IMR-90 (cell line): ENCODE results near the gene PRKAR1B. TPM values are rescaled to one million over a fixed set of nuclear protein-coding genes. Genes with fewer than 3 reads are reported as not detected.

Experiments
- ATAC-seq: fragments of 200-7000 bp; cut with Tn5 transposase; 2 replicates; pipeline ENCODE4 v1.9.1; 2020; ENCODE audit warnings: low read depth, mild to moderate bottlenecking, moderate library complexity
- BruUV-seq: library from RNA; stranded (reverse); fragments of 400-500 nt; replicated peaks from 2 replicates; lab custom pipeline; 2021; lab: Mats Ljungman, UMichigan
- CTCF ChIA-PET: fragments of 300-600 bp; formaldehyde crosslinking; extraction: SDS; loops from one replicate; lab custom pipeline; 2021; ENCODE audit warnings: antibody characterized with exemption; lab: Yijun Ruan, JAX
- POLR2A ChIA-PET: fragments of 300-600 bp; sonication (Branson Sonifier 250); formaldehyde crosslinking; loops from one replicate; lab custom pipeline; 2022; ENCODE audit warnings: antibody characterized with exemption; ENCODE audit not compliant: unreplicated experiment; lab: Charles Lee
- DNase-seq: peaks from one replicate; pipeline ENCODE4 v3.0.0; 2013
- H2AFZ ChIP-seq: replicated peaks from 2 replicates; pipeline ENCODE3; 2013; ENCODE audit warnings: low read length, mild to moderate bottlenecking; ENCODE audit not compliant: poor library complexity
- H2AK5ac ChIP-seq: 2 replicates; pipeline ENCODE4 v1.6.1; 2013; ENCODE audit warnings: low read depth, low read length, inconsistent platforms
- H2AK9ac ChIP-seq: replicated peaks from 2 replicates; pipeline ENCODE3; 2013; ENCODE audit warnings: mild to moderate bottlenecking, low read depth, low read length, moderate library complexity; ENCODE audit not compliant: poor library complexity
- H2BK120ac ChIP-seq: 2 replicates; pipeline ENCODE4 v1.6.1; 2013; ENCODE audit warnings: low read depth, low read length, inconsistent platforms
- H2BK15ac ChIP-seq: 3 replicates; pipeline ENCODE4 v1.6.1; 2013; ENCODE audit warnings: low read depth, low read length, inconsistent platforms
- H2BK20ac ChIP-seq: 2 replicates; pipeline ENCODE4 v1.6.1; 2013; ENCODE audit warnings: low read depth, mild to moderate bottlenecking, inconsistent platforms, low read length, moderate library complexity
- H2BK5ac ChIP-seq: 2 replicates; pipeline ENCODE4 v1.6.1; 2013; ENCODE audit warnings: mild to moderate bottlenecking, low read depth, low read length, inconsistent platforms; ENCODE audit not compliant: poor library complexity, severe bottlenecking
- H3K14ac ChIP-seq: replicated peaks from 2 replicates; pipeline ENCODE4 v1.6.1; 2013; ENCODE audit warnings: low read depth, low read length, inconsistent platforms
- H3K18ac ChIP-seq: 2 replicates; pipeline ENCODE4 v1.6.1; 2013; ENCODE audit warnings: low read depth, low read length, control low read depth
- H3K23ac ChIP-seq: 2 replicates; pipeline ENCODE4 v1.6.1; 2013; ENCODE audit warnings: low read depth, low read length, inconsistent platforms
- H3K27ac ChIP-seq: 2 replicates; pipeline ENCODE4 v1.5.1; 2013; ENCODE audit warnings: mild to moderate bottlenecking, control low read depth, low read length; ENCODE audit not compliant: insufficient read depth
- H3K27me3 ChIP-seq: 2 replicates; pipeline ENCODE4 v1.6.1; 2013; ENCODE audit warnings: low read length; ENCODE audit not compliant: control insufficient read depth, insufficient read depth
- H3K36me3 ChIP-seq: 2 replicates; pipeline ENCODE4 v1.6.1; 2013; ENCODE audit warnings: low read length, mixed read lengths; ENCODE audit not compliant: control insufficient read depth, insufficient read depth
- H3K4ac ChIP-seq: 2 replicates; pipeline ENCODE4 v1.6.1; 2013; ENCODE audit warnings: low read depth, low read length, inconsistent platforms
- H3K4me1 ChIP-seq: 2 replicates; pipeline ENCODE4 v1.6.1; 2013; ENCODE audit warnings: low read length, mixed read lengths; ENCODE audit not compliant: control insufficient read depth, insufficient read depth
- H3K4me2 ChIP-seq: 2 replicates; pipeline ENCODE4 v1.6.1; 2013; ENCODE audit warnings: low read depth, mild to moderate bottlenecking, control low read depth, low read length, moderate library complexity
- H3K4me3 ChIP-seq: 2 replicates; pipeline ENCODE4 v1.5.1; 2013; ENCODE audit warnings: low read depth, mild to moderate bottlenecking, control low read depth, low read length, moderate library complexity; ENCODE audit not compliant: insufficient read depth
- H3K56ac ChIP-seq: 2 replicates; pipeline ENCODE4 v1.6.1; 2013; ENCODE audit warnings: low read length, inconsistent platforms; ENCODE audit not compliant: insufficient read depth; ENCODE audit errors: extremely low read depth
- H3K79me1 ChIP-seq, 2 experiments: 2 replicates each; pipeline ENCODE4 v1.6.1; 2013; ENCODE audit warnings: low read length in 2 of 2, inconsistent platforms in 1 of 2, low read depth in 1 of 2
- H3K9ac ChIP-seq: 2 replicates; pipeline ENCODE4 v1.6.1; 2013; ENCODE audit warnings: low read depth, low read length, control low read depth
- H3K9me1 ChIP-seq: 2 replicates; pipeline ENCODE4 v1.6.1; 2013; ENCODE audit warnings: low read length, inconsistent platforms; ENCODE audit not compliant: insufficient read depth
- H3K9me3 ChIP-seq: 2 replicates; pipeline ENCODE4 v1.6.1; 2013; ENCODE audit warnings: low read length; ENCODE audit not compliant: control insufficient read depth, insufficient read depth
- H4K20me1 ChIP-seq: 2 replicates; pipeline ENCODE4 v1.6.1; 2013; ENCODE audit warnings: low read length, inconsistent platforms; ENCODE audit not compliant: insufficient read depth
- H4K5ac ChIP-seq: 2 replicates; pipeline ENCODE4 v1.6.1; 2013; ENCODE audit warnings: mild to moderate bottlenecking, low read depth, low read length, control low read depth
- H4K8ac ChIP-seq, 2 experiments: 2 replicates each; pipeline ENCODE4 v1.6.1; 2013; ENCODE audit warnings: low read depth in 2 of 2, low read length in 2 of 2, control low read depth in 1 of 2, inconsistent platforms in 1 of 2
- H4K91ac ChIP-seq: 2 replicates; pipeline ENCODE4 v1.6.1; 2013; ENCODE audit warnings: low read depth, low read length, inconsistent platforms; ENCODE audit not compliant: insufficient read depth
- BHLHE40 ChIP-seq: fragments of 150-350 bp; IDR thresholded peaks from 2 replicates; pipeline ENCODE4 v1.6.1; 2016; ENCODE audit warnings: mild to moderate bottlenecking, low read depth, low read length
- CEBPB ChIP-seq: IDR thresholded peaks from 2 replicates; pipeline ENCODE4 v1.6.1; 2012; ENCODE audit warnings: low read depth, low read length, improper control_type of control experiment
- CHD1 ChIP-seq: IDR thresholded peaks from 2 replicates; pipeline ENCODE4 v1.6.1; 2012; ENCODE audit warnings: low read depth, low read length, improper control_type of control experiment
- CTCF ChIP-seq: conservative IDR thresholded peaks from 2 replicates; pipeline ENCODE4 v1.5.1; 2012; ENCODE audit warnings: mild to moderate bottlenecking, low read depth, low read length, improper control_type of control experiment
- ELK1 ChIP-seq: fragments of 150-350 bp; IDR thresholded peaks from 2 replicates; pipeline ENCODE4 v1.6.1; 2016; ENCODE audit warnings: low read depth, mild to moderate bottlenecking, low read length, moderate library complexity, borderline replicate concordance
- FOS ChIP-seq: fragments of 150-350 bp; IDR thresholded peaks from 2 replicates; pipeline ENCODE4 v1.6.1; 2016; ENCODE audit warnings: low read depth, low read length
- MAFK ChIP-seq: IDR thresholded peaks from 2 replicates; pipeline ENCODE4 v1.6.1; 2012; ENCODE audit warnings: low read depth, low read length, improper control_type of control experiment
- MAZ ChIP-seq: IDR thresholded peaks from 2 replicates; pipeline ENCODE4 v1.6.1; 2012; ENCODE audit warnings: low read depth, mild to moderate bottlenecking, low read length, improper control_type of control experiment, moderate library complexity, borderline replicate concordance
- MXI1 ChIP-seq: IDR thresholded peaks from 2 replicates; pipeline ENCODE4 v1.6.1; 2012; ENCODE audit warnings: low read depth, mild to moderate bottlenecking, low read length, moderate library complexity, borderline replicate concordance
- NFE2L2 ChIP-seq: fragments of 150-350 bp; IDR thresholded peaks from 2 replicates; pipeline ENCODE4 v1.6.1; 2016; ENCODE audit warnings: low read depth, mild to moderate bottlenecking, low read length
- POLR2A ChIP-seq: IDR thresholded peaks from 2 replicates; pipeline ENCODE4 v1.6.1; 2012; ENCODE audit warnings: mild to moderate bottlenecking, low read depth, low read length
- RAD21 ChIP-seq: IDR thresholded peaks from 2 replicates; pipeline ENCODE4 v1.6.1; 2012; ENCODE audit warnings: low read length, improper control_type of control experiment
- RCOR1 ChIP-seq: IDR thresholded peaks from 2 replicates; pipeline ENCODE4 v1.6.1; 2012; ENCODE audit warnings: mild to moderate bottlenecking, low read length, improper control_type of control experiment; ENCODE audit not compliant: insufficient replicate concordance
- RFX5 ChIP-seq: IDR thresholded peaks from 2 replicates; pipeline ENCODE4 v1.8.0; 2012; ENCODE audit warnings: low read depth, mild to moderate bottlenecking, low read length, moderate library complexity
- USF2 ChIP-seq: fragments of 150-350 bp; IDR thresholded peaks from 2 replicates; pipeline ENCODE4 v1.6.1; 2017; ENCODE audit warnings: mild to moderate bottlenecking, antibody characterized with exemption, low read length, low read depth
- WGBS, 2 experiments: methylation state at CpG; one replicate each; pipeline versions ENCODE4 v1.1.5 to v1.1.7; 2013; ENCODE audit warnings: missing lambda C conversion rate in 2 of 2; ENCODE audit not compliant: insufficient read length in 1 of 2; ENCODE audit errors: extremely low coverage in 2 of 2; 5-methylcytosine and 5-hydroxymethylcytosine counted together
- dilution Hi-C: fragments of 300-500 bp; cut with HindIII; formaldehyde crosslinking; loops from one replicate; pipeline ENCODE4 v1.14.3; 2018; ENCODE audit warnings: low sequenced_read_pairs; ENCODE audit not compliant: unreplicated experiment
- in situ Hi-C: fragments of 300-500 bp; cut with MboI; formaldehyde crosslinking; loops from 3 replicates; pipeline ENCODE4 v1.14.3; 2019; ENCODE audit warnings: low sequenced_read_pairs, inconsistent platforms, mixed read lengths
- intact Hi-C: fragments of 100-400 bp; cut with micrococcal nuclease; formaldehyde crosslinking; loops from 2 replicates; pipeline ENCODE4 v1.10.0; 2022
- polyA plus RNA-seq, 3 experiments: library from polyadenylated mRNA; depleted of rRNA; stranded (reverse); fragments of >200 nt; gene quantifications; 2 replicates each; pipeline ENCODE4 v1.2.3, GENCODE V29; 2012; ENCODE audit warnings: low replicate concordance in 1 of 3
- total RNA-seq: library from RNA; depleted of rRNA; stranded (reverse); fragments of >200 nt; gene quantifications from 2 replicates; pipeline ENCODE4 v1.2.3, GENCODE V29; 2012

The PRKAR1B gene
- total and polyA plus RNA-seq, 2 of the 4 experiments (the other 2 are of a cell fraction): 15.2 to 20.2 TPM

- no peak overlapping the region for H4K8ac ChIP-seq
- H3K9me1 ChIP-seq: peaks cover 2% of the 10 kb centered on the region; the same call in 1 of the 2 replicates
- H4K91ac ChIP-seq: no peak overlapping the region
- H3K4ac ChIP-seq: no peak overlapping the region
- no TSS peak for BruUV-seq
- peaks cover 7% of the 10 kb centered on the region; the same call in 1 of the 2 replicates for H3K9me3 ChIP-seq
- H3K56ac ChIP-seq: no peak overlapping the region
- H2BK20ac ChIP-seq: no peak overlapping the region
- H2AK5ac ChIP-seq: no peak overlapping the region
- H4K20me1 ChIP-seq: no peaks in the 10 kb centered on the region; the same call in 1 of the 2 replicates
- intact Hi-C loops: no loop called here
- no peaks in the 10 kb centered on the region for H3K79me1 ChIP-seq
- ATAC-seq: no peak
- peaks cover 2% of the 10 kb centered on the region for H3K4me1 ChIP-seq
- DNase-seq: no peak
- H3K9ac ChIP-seq: no peak overlapping the region
- H2BK5ac ChIP-seq: no peak overlapping the region
- no peak overlapping the region for H2AK9ac ChIP-seq
- no peak overlapping the region for H2BK120ac ChIP-seq
- no peak overlapping the region for H2BK15ac ChIP-seq
- POLR2A ChIA-PET: no interaction called here
- no peak overlapping the region for H4K5ac ChIP-seq
- no peak overlapping the region for H3K23ac ChIP-seq
- no peaks in the 10 kb centered on the region; the same call in 1 of the 2 replicates for H3K36me3 ChIP-seq
- no peak overlapping the region for H2AFZ ChIP-seq
- H3K4me3 ChIP-seq: no peak overlapping the region
- H3K27ac ChIP-seq: no peak overlapping the region
- in situ Hi-C loops: no loop called here
- 91% methylated on average over 24 of the region's 43 CpGs; no CpG with 5 or more reads in 1 of the 2 experiments for WGBS, 2 experiments
- no peak overlapping the region for H3K4me2 ChIP-seq
- dilution Hi-C loops: no loop called here
- no peak overlapping the region for H3K18ac ChIP-seq
- no peaks in the 10 kb centered on the region for H3K27me3 ChIP-seq
- CTCF ChIA-PET: no interaction called here
- no peak overlapping the region for H3K14ac ChIP-seq
- TF ChIP-seq MAFK (no peak), MXI1 (no peak), RCOR1 (no peak), ELK1 (no peak), NFE2L2 (no peak), BHLHE40 (no peak), CHD1 (no peak), POLR2A (no peak), CEBPB (no peak), RFX5 (no peak), USF2 (no peak), RAD21 (no peak), FOS (no peak), MAZ (no peak), CTCF (no peak)
Observed at GRCh38 chr7:582081-582835, 144.8 kb downstream of the PRKAR1B start.
